Forelimb muscle (tissue), 1 donor: ENCODE data around the gene NUDC. TPM values are rescaled to one million over a fixed set of nuclear protein-coding genes. Genes with fewer than 3 reads are reported as not detected.
"Not testable (repeated sequence)": the region's sequence is repeated elsewhere in the genome, so short reads cannot be mapped to it uniquely, and the experiment has no call there.

Experiments used
- DNase-seq: peaks from one replicate; pipeline ENCODE4 v3.0.0-alpha.2; 2013; ENCODE audit warnings: low read depth
- polyA plus RNA-seq: library from polyadenylated mRNA; unstranded; fragments of 120-200 nt; gene quantifications from one replicate; pipeline ENCODE4 v1.2.1, GENCODE V29; 2013; ENCODE audit not compliant: insufficient read length

The NUDC gene
- polyA plus RNA-seq, 1 donor, result 50.2 TPM

DNA sequence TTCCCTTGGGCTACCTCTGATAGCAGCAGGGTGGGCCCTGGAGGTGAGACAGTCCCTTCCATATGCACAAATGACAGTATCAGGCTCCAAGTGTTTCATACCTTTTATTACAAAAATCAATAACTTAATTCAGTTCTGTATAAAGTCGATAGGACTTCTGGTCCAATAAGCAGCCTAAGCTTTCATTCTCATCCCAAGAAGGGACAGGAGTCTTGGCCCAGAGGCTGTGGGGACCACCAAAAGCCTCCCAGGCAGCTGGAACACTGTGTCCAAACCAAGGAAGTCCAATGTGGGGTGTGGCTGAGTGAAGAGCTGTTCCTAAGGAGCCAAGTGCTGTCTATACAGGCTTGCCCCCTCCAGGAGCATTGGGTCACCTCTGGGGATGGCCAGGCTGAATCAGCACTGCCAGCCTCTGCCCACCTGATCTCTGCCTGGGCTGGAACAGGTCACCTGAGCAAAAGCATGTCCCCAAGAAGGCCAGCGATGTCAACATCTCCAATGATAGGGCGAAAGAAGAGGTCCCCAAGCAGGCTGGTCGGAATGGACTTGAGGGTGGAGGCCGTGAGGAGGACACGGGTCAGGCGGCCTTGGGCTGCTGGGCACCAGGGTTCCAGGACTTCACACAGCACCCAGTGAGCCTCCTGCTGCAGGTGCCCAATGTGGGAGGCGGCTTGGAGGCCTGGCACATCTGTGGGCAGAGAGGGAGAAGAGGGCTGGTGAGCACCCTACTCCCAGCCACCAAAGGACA is 10.0 kb upstream of the NUDC start:
- no peak for DNase-seq

GRCh38 chr1:26912147-26912490 is 9.4 kb upstream of the NUDC start:
- DNase-seq, result no peak

DNA sequence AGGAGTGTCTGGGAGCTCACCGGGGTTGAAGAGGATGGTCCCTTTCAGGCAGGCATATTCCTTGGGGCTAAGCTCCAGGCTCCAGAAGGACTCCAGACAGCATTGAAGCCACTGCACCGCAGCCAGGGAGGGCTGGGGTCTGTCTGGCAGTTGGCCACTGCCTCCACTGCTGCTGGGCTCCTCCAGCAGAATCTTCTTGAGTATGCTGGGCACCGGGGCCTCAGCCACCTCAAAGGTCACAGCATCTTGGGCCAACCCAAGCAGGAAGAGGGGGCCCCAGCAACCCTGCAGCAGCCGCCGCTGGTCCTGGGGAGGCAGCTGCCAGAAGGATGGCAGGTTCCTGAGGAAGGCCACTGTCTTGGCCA is 8.2 kb upstream of the NUDC start:
- DNase-seq, result no peak

- DNase-seq, result no peak
Measured at GRCh38 chr1:26913754-26914619, 7.6 kb upstream of the NUDC start, which contains the start of gene NR0B2. Gene NR0B2, minus strand, starts transcription at chr1:26913975. Its CDS starts 35 bp downstream, at chr1:26913940.

- no peak for DNase-seq
Measured at GRCh38 chr1:26915204-26915842, 6.2 kb upstream of the NUDC start.

DNA sequence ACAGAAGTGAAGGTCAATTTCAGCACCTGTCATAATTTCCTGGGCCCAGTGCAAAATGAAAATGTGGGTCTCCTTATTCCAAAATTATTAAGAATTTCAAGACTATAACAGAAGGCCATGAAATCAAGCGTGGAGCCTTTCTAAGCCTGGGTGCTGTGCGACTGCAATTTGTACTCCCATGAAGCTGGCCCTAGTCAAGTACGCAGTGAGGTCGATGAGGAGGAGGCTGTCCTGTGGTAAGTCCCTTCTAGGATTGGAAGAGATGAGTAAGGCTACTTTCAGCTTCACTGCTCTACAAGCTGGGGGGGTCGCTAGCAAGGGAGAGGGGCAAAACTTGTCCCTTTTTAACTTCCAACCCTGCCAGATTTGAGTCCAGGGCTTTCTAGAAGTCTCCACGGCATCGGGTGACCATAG is 410 bp upstream of the NUDC start:
- DNase-seq, result no peak

- DNase-seq, result no peak
Measured at GRCh38 chr1:26922431-26922729, 837 bp downstream of the NUDC start.

- DNase-seq, result no peak
Measured at GRCh38 chr1:26922901-26923300, 1.4 kb downstream of the NUDC start.

GRCh38 chr1:26923711-26924110 is 2.2 kb downstream of the NUDC start:
- no peak for DNase-seq

- no peak for DNase-seq
Measured at GRCh38 chr1:26932531-26932930, 11.0 kb downstream of the NUDC start.

GRCh38 chr1:26936823-26937222 is 15.3 kb downstream of the NUDC start:
- no peak for DNase-seq

DNA sequence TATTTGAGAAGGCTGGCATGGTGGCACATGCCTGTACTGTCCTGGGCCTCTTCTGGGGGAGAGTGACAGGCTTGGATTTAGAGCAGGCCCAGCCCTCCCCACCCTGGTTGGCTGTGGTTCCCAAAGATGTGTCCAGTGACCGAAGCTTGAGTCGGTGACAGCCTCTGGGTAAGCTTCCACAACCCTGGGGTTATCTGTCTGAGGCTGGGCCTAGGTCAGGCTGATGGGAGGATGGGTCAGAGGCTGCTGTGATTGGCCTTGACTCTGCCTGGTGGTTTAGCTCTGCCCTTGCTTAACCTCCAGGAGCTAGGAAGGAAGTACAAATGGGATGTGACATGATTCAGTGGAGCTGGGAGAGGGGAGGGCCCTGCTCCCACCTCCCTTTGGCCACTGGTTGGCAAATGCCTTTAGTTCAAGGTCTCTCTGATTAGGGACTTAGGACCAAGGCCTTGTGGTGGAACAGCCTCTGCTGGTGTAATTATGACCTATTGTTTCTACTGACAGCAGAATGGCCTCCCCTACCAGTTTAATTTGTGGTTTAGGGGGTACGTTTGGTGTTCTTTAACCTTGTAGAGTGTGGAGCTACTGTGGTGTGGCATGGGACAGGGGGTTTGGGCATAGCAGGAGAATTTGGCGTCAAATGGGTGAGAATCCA is 16.6 kb downstream of the NUDC start:
- DNase-seq, result no peak

- DNase-seq, result no peak
Measured at GRCh38 chr1:26938659-26939025, 17.1 kb downstream of the NUDC start.

DNA sequence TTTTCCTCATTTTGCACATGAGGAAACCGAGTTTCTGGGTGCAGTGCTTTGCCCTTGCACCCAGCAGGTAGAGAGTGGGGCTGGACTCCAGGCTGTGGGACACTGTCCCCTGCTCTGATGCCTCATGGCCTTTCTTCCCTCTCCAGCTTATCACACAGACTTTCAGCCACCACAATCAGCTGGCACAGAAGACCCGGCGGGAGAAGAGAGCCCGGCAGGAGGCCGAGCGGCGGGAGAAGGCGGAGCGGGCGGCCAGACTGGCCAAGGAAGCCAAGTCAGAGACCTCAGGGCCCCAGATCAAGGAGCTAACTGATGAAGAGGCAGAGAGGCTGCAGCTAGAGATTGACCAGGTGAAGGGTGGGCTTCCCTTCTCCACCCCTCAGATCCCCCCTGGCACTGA is 19.8 kb downstream of the NUDC start:
- no peak for DNase-seq

GRCh38 chr1:26942656-26943055 is 21.1 kb downstream of the NUDC start:
- DNase-seq, result no peak

DNA sequence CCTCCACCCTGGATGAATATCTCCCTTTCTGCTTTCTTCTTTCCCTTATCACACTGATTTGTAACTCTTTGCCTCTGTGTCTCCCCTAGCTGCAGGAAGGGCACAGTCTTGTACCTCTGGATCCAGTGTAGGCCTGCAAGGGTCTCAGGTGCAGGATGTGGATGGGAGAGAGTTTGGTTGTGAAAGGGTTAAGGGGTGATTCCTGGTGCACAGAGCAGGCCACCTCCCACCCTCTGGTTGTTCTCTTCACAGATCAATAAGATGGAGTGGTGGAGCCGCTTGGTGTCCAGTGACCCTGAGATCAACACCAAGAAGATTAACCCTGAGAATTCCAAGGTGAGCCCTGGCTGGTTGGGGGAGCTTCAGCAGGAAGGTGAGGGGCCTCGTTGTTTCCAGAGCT is 23.6 kb downstream of the NUDC start:
- DNase-seq, result no peak

DNA sequence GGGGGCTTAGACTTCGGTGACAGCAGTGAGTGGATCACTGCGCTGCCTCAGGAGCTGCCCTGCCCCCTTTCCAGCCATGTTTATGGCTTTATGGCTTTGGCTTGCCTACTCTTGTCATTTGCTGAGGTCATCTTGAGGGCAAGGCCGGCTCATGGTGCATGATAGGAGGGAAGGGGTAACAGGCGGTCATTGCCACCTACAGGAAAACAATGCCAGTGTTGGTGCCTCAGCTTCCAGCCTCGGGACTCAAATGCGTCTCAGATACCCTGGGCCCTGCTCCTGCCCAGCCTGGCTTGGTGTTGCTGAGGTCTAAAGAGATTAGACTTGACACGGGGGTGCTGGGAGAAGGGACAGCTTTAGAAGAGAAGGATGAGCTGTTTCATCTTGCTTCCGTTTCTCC is 24.2 kb downstream of the NUDC start:
- no peak for DNase-seq

- DNase-seq, result no peak
Measured at GRCh38 chr1:26946270-26946669, 24.7 kb downstream of the NUDC start.

GRCh38 chr1:26948725-26949057 is 27.1 kb downstream of the NUDC start:
- not testable (repeated sequence) for DNase-seq

DNA sequence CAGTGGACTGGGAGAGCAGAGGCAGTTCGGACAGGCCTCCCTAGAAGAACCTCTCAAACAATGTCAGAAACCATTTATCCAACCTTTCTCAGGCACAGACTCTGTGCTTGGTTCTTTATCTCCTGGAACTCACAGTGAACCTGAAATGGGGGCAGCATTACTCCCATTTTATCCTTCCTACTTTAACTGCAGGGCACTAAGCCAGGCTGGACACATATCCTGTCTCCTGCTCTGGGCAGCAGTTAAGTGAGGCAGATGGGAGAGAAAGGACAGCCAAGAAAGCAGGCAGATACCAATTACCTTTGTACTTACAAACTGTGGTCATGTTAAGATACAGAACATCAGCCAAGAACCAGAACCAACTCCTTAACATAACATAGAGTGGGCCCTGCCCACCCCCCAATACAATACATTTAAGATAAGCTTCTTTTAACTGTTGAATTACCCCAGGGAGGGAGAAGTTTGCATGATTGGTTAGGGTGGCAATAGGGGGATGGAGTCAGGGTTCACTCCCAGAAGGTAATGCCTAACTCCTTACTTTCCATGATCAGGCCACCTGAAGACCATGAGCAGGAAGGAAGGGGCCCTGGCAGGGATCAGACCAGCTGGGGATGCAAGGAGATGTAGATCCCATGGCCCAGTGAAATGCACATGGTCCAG is 27.9 kb downstream of the NUDC start:
- DNase-seq, result no peak

DNA sequence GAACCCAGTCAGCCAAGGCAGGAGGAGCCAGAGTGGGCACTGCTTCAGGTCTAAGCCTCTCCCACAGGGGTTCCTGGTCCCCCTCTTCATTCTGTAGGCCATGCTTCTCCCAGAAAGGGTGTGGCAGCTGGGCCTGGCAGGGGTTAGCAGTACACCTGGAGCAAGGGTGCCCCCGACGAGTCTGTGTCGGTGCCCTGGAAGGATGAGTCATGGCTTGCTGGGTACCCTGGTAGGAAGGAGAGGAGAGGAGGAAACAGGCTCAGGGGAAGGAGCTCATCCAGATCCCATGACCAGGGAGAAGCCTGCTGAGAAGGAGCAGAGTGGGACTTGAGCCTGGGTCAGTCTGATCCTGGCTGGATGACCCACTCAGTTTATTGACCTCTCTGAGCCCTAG is 28.4 kb downstream of the NUDC start:
- no peak for DNase-seq

- DNase-seq, result no peak
Measured at GRCh38 chr1:26950602-26951001, 29.1 kb downstream of the NUDC start.
